HL-60 (cell line): ENCODE measurements around the gene SFMBT2.
"Not testable (repeated sequence)": the region's sequence is repeated elsewhere in the genome, so short reads cannot be mapped to it uniquely, and the experiment has no call there.

Experiments used
- GABPA ChIP-seq: IDR thresholded peaks from 2 replicates; pipeline ENCODE4 v1.6.1; 2012; ENCODE audit warnings: low read depth
- POLR2AphosphoS5 ChIP-seq: IDR thresholded peaks from 2 replicates; pipeline ENCODE4 v1.6.1; 2012; ENCODE audit warnings: low read depth
- SPI1 ChIP-seq: IDR thresholded peaks from 2 replicates; pipeline ENCODE4 v1.6.1; 2012; ENCODE audit warnings: low read depth, mild to moderate bottlenecking, borderline replicate concordance
- TF ChIP-seq, protein P1 (sequence below): IDR thresholded peaks from one replicate; pipeline ENCODE4 v1.5.1; 2011; ENCODE audit warnings: low read length, control low read depth, inconsistent platforms; ENCODE audit not compliant: insufficient read depth
- TF ChIP-seq, protein P2 (sequence below): IDR thresholded peaks from 2 replicates; pipeline ENCODE4 v1.6.1; 2012; ENCODE audit warnings: low read depth; ENCODE audit not compliant: insufficient replicate concordance

DNA sequence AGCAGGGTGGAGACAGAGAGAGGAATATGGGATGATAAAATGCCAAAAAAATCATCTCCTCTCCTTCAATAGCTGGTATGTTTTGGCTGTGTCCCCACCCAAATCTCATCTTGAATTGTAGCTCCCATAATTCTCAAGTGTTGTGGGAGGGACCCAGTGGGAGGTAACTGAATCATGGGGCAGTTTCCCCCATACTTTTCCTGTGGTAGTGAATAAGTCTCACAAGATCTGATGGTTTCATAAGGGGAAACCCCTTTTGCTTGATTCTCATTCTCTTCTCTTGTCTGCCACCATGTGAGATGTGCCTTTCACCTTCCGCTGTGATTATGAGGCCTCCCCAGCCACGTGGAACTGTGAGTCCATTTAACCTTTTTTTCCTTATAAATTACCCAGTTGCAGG is 226.7 kb downstream of the SFMBT2 start:
- TF ChIP-seq, protein P1, sequence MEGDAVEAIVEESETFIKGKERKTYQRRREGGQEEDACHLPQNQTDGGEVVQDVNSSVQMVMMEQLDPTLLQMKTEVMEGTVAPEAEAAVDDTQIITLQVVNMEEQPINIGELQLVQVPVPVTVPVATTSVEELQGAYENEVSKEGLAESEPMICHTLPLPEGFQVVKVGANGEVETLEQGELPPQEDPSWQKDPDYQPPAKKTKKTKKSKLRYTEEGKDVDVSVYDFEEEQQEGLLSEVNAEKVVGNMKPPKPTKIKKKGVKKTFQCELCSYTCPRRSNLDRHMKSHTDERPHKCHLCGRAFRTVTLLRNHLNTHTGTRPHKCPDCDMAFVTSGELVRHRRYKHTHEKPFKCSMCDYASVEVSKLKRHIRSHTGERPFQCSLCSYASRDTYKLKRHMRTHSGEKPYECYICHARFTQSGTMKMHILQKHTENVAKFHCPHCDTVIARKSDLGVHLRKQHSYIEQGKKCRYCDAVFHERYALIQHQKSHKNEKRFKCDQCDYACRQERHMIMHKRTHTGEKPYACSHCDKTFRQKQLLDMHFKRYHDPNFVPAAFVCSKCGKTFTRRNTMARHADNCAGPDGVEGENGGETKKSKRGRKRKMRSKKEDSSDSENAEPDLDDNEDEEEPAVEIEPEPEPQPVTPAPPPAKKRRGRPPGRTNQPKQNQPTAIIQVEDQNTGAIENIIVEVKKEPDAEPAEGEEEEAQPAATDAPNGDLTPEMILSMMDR, result not testable (repeated sequence)
- TF ChIP-seq, protein P2, sequence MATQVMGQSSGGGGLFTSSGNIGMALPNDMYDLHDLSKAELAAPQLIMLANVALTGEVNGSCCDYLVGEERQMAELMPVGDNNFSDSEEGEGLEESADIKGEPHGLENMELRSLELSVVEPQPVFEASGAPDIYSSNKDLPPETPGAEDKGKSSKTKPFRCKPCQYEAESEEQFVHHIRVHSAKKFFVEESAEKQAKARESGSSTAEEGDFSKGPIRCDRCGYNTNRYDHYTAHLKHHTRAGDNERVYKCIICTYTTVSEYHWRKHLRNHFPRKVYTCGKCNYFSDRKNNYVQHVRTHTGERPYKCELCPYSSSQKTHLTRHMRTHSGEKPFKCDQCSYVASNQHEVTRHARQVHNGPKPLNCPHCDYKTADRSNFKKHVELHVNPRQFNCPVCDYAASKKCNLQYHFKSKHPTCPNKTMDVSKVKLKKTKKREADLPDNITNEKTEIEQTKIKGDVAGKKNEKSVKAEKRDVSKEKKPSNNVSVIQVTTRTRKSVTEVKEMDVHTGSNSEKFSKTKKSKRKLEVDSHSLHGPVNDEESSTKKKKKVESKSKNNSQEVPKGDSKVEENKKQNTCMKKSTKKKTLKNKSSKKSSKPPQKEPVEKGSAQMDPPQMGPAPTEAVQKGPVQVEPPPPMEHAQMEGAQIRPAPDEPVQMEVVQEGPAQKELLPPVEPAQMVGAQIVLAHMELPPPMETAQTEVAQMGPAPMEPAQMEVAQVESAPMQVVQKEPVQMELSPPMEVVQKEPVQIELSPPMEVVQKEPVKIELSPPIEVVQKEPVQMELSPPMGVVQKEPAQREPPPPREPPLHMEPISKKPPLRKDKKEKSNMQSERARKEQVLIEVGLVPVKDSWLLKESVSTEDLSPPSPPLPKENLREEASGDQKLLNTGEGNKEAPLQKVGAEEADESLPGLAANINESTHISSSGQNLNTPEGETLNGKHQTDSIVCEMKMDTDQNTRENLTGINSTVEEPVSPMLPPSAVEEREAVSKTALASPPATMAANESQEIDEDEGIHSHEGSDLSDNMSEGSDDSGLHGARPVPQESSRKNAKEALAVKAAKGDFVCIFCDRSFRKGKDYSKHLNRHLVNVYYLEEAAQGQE, result not testable (repeated sequence)
- TF ChIP-seq POLR2AphosphoS5, GABPA, SPI1: not testable (repeated sequence)
